HepG2 (cell line): ENCODE measurements around the gene SGF29. TPM values are rescaled to one million over a fixed set of nuclear protein-coding genes. Genes with fewer than 3 reads are reported as not detected.

Source experiments
- ASH2L ChIP-seq: fragments of 300-600, 200-600 bp; sonication (generic); IDR thresholded peaks from 2 replicates; pipeline ENCODE4 v1.7.0; 2017; ENCODE audit warnings: low read depth, mild to moderate bottlenecking, moderate library complexity, mixed read lengths, low read length; ENCODE audit not compliant: insufficient read length
- CEBPB ChIP-seq: IDR thresholded peaks from 2 replicates; pipeline ENCODE4 v1.6.1; 2011; ENCODE audit warnings: low read depth, low read length, improper control_type of control experiment, borderline replicate concordance
- HNF4G ChIP-seq, 2 experiments: sonication (generic) in 1 of 2; formaldehyde crosslinking in 1 of 2; IDR thresholded peaks; 2 replicates each; pipeline versions ENCODE4 v1.4.0 to v1.6.1; 2011 to 2020; ENCODE audit warnings: borderline replicate concordance in 2 of 2, low read depth in 2 of 2, mild to moderate bottlenecking in 2 of 2, low read length in 1 of 2, missing genetic modification reagents in 1 of 2, moderate library complexity in 1 of 2
- HNRNPL ChIP-seq: fragments of 200-400 bp; formaldehyde crosslinking; IDR thresholded peaks from 2 replicates; pipeline ENCODE4 v1.6.1; 2017; ENCODE audit warnings: mild to moderate bottlenecking, low read depth, low read length
- PHF8 ChIP-seq: sonication (generic); formaldehyde crosslinking; IDR thresholded peaks from 2 replicates; pipeline ENCODE4 v1.5.0; 2020; ENCODE audit warnings: missing genetic modification reagents
- ZNF329 ChIP-seq: sonication (generic); formaldehyde crosslinking; IDR thresholded peaks from 2 replicates; pipeline ENCODE4 v1.9.0; 2021; ENCODE audit warnings: low read depth, mild to moderate bottlenecking, missing genetic modification reagents
- ZNF383 ChIP-seq: sonication (generic); formaldehyde crosslinking; IDR thresholded peaks from 2 replicates; pipeline ENCODE4 v1.4.0; 2020; ENCODE audit warnings: missing genetic modification reagents, mild to moderate bottlenecking, borderline replicate concordance
- ZNF414 ChIP-seq: sonication (generic); formaldehyde crosslinking; IDR thresholded peaks from 2 replicates; pipeline ENCODE4 v1.5.0; 2020; ENCODE audit warnings: missing genetic modification reagents
- ZNF574 ChIP-seq: sonication (generic); formaldehyde crosslinking; IDR thresholded peaks from 2 replicates; pipeline ENCODE4 v1.4.0; 2020; ENCODE audit warnings: missing genetic modification reagents
- ZNF644 ChIP-seq: IDR thresholded peaks from 2 replicates; pipeline ENCODE4 v1.6.1; 2016; ENCODE audit warnings: low read depth
- ZNF710 ChIP-seq: sonication (generic); formaldehyde crosslinking; IDR thresholded peaks from 2 replicates; pipeline ENCODE4 v1.5.0; 2020; ENCODE audit warnings: mild to moderate bottlenecking, missing genetic modification reagents, borderline replicate concordance
- ZNF746 ChIP-seq: sonication (generic); formaldehyde crosslinking; IDR thresholded peaks from 2 replicates; pipeline ENCODE4 v1.8.0; 2022; ENCODE audit warnings: mild to moderate bottlenecking, missing genetic modification reagents
- ZNF839 ChIP-seq: sonication (generic); formaldehyde crosslinking; IDR thresholded peaks from 2 replicates; pipeline ENCODE4 v1.4.0; 2020; ENCODE audit warnings: missing genetic modification reagents, mild to moderate bottlenecking, borderline replicate concordance
- polyA plus RNA-seq, 8 experiments: library from polyadenylated mRNA; depleted of rRNA in 3 of 8; stranded (reverse) in 7 of 8; unstranded in 1 of 8; fragments of >200 nt; fragmentation: Illumina TruSeq in 4 of 8; extraction: Trizol in 4 of 8; gene quantifications; 2 replicates each; pipeline versions ENCODE4 v1.2.1 to v1.2.3, GENCODE V29; 2011 to 2016; ENCODE audit warnings: low read depth in 4 of 8, missing spikeins in 1 of 8, mixed read lengths in 1 of 8; ENCODE audit not compliant: insufficient read depth in 1 of 8
- total RNA-seq, 5 experiments: library from RNA; depleted of rRNA; stranded (reverse); fragments of >200 nt; fragmentation: Illumina TruSeq; extraction: Trizol; gene quantifications; 2 replicates each; pipeline ENCODE4 v1.2.3, GENCODE V29; 2016; ENCODE audit warnings: low read depth in 1 of 5
- TF ChIP-seq, protein P1 (sequence below): sonication (generic); formaldehyde crosslinking; IDR thresholded peaks from 2 replicates; pipeline ENCODE4; 2020; ENCODE audit warnings: missing genetic modification reagents, mild to moderate bottlenecking, borderline replicate concordance
- TF ChIP-seq, protein P2 (sequence below): sonication (generic); formaldehyde crosslinking; IDR thresholded peaks from 2 replicates; pipeline ENCODE4 v1.4.0; 2020; ENCODE audit warnings: mild to moderate bottlenecking, missing genetic modification reagents
- TF ChIP-seq, protein P3 (sequence below): sonication (generic); formaldehyde crosslinking; IDR thresholded peaks from 2 replicates; pipeline ENCODE4 v1.5.0; 2020; ENCODE audit warnings: mild to moderate bottlenecking, missing genetic modification reagents

The SGF29 gene
- total and polyA plus RNA-seq, 2 of the 13 experiments (the other 11 are each of a cell fraction or from before 2014, with no cell fraction given), result 5.0 to 29.4 TPM

GRCh38 chr16:28596115-28596630 is 42.5 kb downstream of the SGF29 start (continued):
- TF ChIP-seq, protein P1, sequence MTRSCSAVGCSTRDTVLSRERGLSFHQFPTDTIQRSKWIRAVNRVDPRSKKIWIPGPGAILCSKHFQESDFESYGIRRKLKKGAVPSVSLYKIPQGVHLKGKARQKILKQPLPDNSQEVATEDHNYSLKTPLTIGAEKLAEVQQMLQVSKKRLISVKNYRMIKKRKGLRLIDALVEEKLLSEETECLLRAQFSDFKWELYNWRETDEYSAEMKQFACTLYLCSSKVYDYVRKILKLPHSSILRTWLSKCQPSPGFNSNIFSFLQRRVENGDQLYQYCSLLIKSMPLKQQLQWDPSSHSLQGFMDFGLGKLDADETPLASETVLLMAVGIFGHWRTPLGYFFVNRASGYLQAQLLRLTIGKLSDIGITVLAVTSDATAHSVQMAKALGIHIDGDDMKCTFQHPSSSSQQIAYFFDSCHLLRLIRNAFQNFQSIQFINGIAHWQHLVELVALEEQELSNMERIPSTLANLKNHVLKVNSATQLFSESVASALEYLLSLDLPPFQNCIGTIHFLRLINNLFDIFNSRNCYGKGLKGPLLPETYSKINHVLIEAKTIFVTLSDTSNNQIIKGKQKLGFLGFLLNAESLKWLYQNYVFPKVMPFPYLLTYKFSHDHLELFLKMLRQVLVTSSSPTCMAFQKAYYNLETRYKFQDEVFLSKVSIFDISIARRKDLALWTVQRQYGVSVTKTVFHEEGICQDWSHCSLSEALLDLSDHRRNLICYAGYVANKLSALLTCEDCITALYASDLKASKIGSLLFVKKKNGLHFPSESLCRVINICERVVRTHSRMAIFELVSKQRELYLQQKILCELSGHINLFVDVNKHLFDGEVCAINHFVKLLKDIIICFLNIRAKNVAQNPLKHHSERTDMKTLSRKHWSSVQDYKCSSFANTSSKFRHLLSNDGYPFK (CRISPR knock-in tag), result peak; percentile 33; the same call in 1 of the 2 replicates
- TF ChIP-seq HNRNPL (0 out of 2 replicates have a peak, but pooled peaks have one; percentile 38), CEBPB (peak; percentile 84), ZNF710 (CRISPR knock-in tag) (0 out of 2 replicates have a peak, but pooled peaks have one; percentile 42), ZNF574 (CRISPR knock-in tag) (no peak), ZNF414 (CRISPR knock-in tag) (0 out of 2 replicates have a peak, but pooled peaks have one; percentile 33), ZNF383 (CRISPR knock-in tag) (no peak), ZNF644 (CRISPR knock-in tag) (peak; percentile 60; the same call in 1 of the 2 replicates), ASH2L (no peak), HNF4G (IDR thresholded peaks at IDR 0.05; ENCODE audit: borderline replicate concordance, low read depth, low read length) (0 out of 2 replicates have a peak, but pooled peaks have one; percentile 6), HNF4G (CRISPR knock-in tag; IDR thresholded peaks at IDR 0.05; ENCODE audit: borderline replicate concordance, low read depth) (no peak), ZNF746 (peak; percentile 86; the same call in 1 of the 2 replicates), ZNF839 (no peak), ZNF329 (CRISPR knock-in tag) (no peak), PHF8 (CRISPR knock-in tag) (0 out of 2 replicates have a peak, but pooled peaks have one; percentile 12)
- TF ChIP-seq, protein P2, sequence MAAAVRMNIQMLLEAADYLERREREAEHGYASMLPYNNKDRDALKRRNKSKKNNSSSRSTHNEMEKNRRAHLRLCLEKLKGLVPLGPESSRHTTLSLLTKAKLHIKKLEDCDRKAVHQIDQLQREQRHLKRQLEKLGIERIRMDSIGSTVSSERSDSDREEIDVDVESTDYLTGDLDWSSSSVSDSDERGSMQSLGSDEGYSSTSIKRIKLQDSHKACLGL (CRISPR knock-in tag), result peak; percentile 56; the same call in 1 of the 2 replicates
- TF ChIP-seq, protein P3, sequence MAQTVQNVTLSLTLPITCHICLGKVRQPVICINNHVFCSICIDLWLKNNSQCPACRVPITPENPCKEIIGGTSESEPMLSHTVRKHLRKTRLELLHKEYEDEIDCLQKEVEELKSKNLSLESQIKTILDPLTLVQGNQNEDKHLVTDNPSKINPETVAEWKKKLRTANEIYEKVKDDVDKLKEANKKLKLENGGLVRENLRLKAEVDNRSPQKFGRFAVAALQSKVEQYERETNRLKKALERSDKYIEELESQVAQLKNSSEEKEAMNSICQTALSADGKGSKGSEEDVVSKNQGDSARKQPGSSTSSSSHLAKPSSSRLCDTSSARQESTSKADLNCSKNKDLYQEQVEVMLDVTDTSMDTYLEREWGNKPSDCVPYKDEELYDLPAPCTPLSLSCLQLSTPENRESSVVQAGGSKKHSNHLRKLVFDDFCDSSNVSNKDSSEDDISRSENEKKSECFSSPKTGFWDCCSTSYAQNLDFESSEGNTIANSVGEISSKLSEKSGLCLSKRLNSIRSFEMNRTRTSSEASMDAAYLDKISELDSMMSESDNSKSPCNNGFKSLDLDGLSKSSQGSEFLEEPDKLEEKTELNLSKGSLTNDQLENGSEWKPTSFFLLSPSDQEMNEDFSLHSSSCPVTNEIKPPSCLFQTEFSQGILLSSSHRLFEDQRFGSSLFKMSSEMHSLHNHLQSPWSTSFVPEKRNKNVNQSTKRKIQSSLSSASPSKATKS, result no peak
